CD14-positive monocyte (primary cell): Measurements from ENCODE around the gene CST2. TPM values are rescaled to one million over a fixed set of nuclear protein-coding genes. Genes with fewer than 3 reads are reported as not detected.

Source experiments
- DNase-seq, 3 donors: peaks; one replicate each; pipeline ENCODE4 v3.0.0-alpha.2; 2011 to 2022
- H2AFZ ChIP-seq: 2 replicates; pipeline ENCODE4 v1.6.0; 2012; ENCODE audit warnings: mild to moderate bottlenecking, low read depth, low read length, inconsistent platforms; ENCODE audit not compliant: insufficient read depth, poor library complexity, severe bottlenecking
- H3K27ac ChIP-seq, 2 donors: 1 replicate in 1 of 2; 2 replicates in 1 of 2; pipeline ENCODE4 v1.5.1; 2012 to 2013; ENCODE audit warnings: low read length in 2 of 2, control low read depth in 1 of 2, inconsistent platforms in 1 of 2, low read depth in 1 of 2, mild to moderate bottlenecking in 1 of 2
- H3K27me3 ChIP-seq, 2 donors: one replicate each; pipeline versions ENCODE4 v1.6.0 to v1.6.1; 2011 to 2013; ENCODE audit warnings: low read length in 2 of 2; ENCODE audit not compliant: control insufficient read depth in 2 of 2, insufficient read depth in 2 of 2
- H3K36me3 ChIP-seq, 2 donors: replicated peaks in 1 of 2; 1 replicate in 1 of 2; 2 replicates in 1 of 2; pipeline versions ENCODE4 v1.5.1 to v1.6.1; 2012 to 2013; ENCODE audit warnings: low read length in 2 of 2, control low read depth in 1 of 2, inconsistent platforms in 1 of 2, mild to moderate bottlenecking in 1 of 2; ENCODE audit not compliant: insufficient read depth in 2 of 2, control insufficient read depth in 1 of 2
- H3K4me1 ChIP-seq, 2 donors: 1 replicate in 1 of 2; 2 replicates in 1 of 2; pipeline versions ENCODE4 v1.5.1 to v1.6.1; 2012 to 2013; ENCODE audit warnings: low read length in 2 of 2, control low read depth in 1 of 2, inconsistent platforms in 1 of 2, mild to moderate bottlenecking in 1 of 2, moderate library complexity in 1 of 2; ENCODE audit not compliant: insufficient read depth in 2 of 2, control insufficient read depth in 1 of 2
- H3K4me2 ChIP-seq: replicated peaks from 2 replicates; pipeline ENCODE3; 2012; ENCODE audit warnings: low read length, moderate library complexity, mild to moderate bottlenecking; ENCODE audit not compliant: poor library complexity, severe bottlenecking; ENCODE audit errors: extremely low read depth
- H3K4me3 ChIP-seq, 3 experiments: fragments of 200-600 bp in 1 of 3; sonication (generic) in 1 of 3; replicated peaks in 1 of 3; 1 replicate in 2 of 3; 2 replicates in 1 of 3; pipeline ENCODE4 v1.5.1; 2011 to 2013; ENCODE audit warnings: low read length in 3 of 3, mild to moderate bottlenecking in 3 of 3, control low read depth in 2 of 3, low read depth in 2 of 3, inconsistent platforms in 1 of 3, moderate library complexity in 1 of 3
- H3K79me2 ChIP-seq: 2 replicates; pipeline ENCODE4 v1.6.0; 2012; ENCODE audit warnings: mild to moderate bottlenecking, control low read depth, inconsistent platforms, low read length, moderate library complexity; ENCODE audit not compliant: insufficient read depth
- H3K9ac ChIP-seq: 2 replicates; pipeline ENCODE4 v1.6.0; 2017; ENCODE audit warnings: low read length, mild to moderate bottlenecking; ENCODE audit not compliant: insufficient read depth, poor library complexity, severe bottlenecking
- H3K9me3 ChIP-seq, 2 donors: replicated peaks in 1 of 2; 1 replicate in 1 of 2; 2 replicates in 1 of 2; pipeline versions ENCODE4 v1.5.1 to v1.6.1; 2012 to 2013; ENCODE audit warnings: low read length in 2 of 2, control low read depth in 1 of 2; ENCODE audit not compliant: control insufficient read depth in 1 of 2, insufficient read depth in 1 of 2
- H4K20me1 ChIP-seq: 2 replicates; pipeline ENCODE4 v1.6.0; 2012; ENCODE audit warnings: mild to moderate bottlenecking, low read length, control low read depth, moderate library complexity; ENCODE audit not compliant: insufficient read depth
- H3K27ac Mint-ChIP-seq, 7 donors: one replicate each; pipeline ENCODE4 v1.8.0; 2020; ENCODE audit warnings: mild to moderate bottlenecking in 7 of 7, mixed read lengths in 7 of 7, moderate library complexity in 6 of 7, inconsistent platforms in 2 of 7
- H3K27me3 Mint-ChIP-seq, 3 donors: one replicate each; pipeline ENCODE4 v1.8.0; 2021 to 2022; ENCODE audit warnings: low read depth in 3 of 3, mild to moderate bottlenecking in 3 of 3, mixed read lengths in 3 of 3, moderate library complexity in 3 of 3, inconsistent platforms in 1 of 3
- H3K36me3 Mint-ChIP-seq, 2 donors: one replicate each; pipeline ENCODE4 v1.8.0; 2020; ENCODE audit warnings: mixed read lengths in 2 of 2, inconsistent platforms in 1 of 2, mild to moderate bottlenecking in 1 of 2
- H3K4me1 Mint-ChIP-seq: one replicate; pipeline ENCODE4 v1.8.0; 2020; ENCODE audit warnings: mild to moderate bottlenecking, mixed read lengths
- H3K4me3 Mint-ChIP-seq, 2 donors: one replicate each; pipeline ENCODE4 v1.8.0; 2020; ENCODE audit warnings: mild to moderate bottlenecking in 2 of 2, mixed read lengths in 2 of 2, moderate library complexity in 1 of 2
- H3K9me3 Mint-ChIP-seq, 7 donors: one replicate each; pipeline ENCODE4 v1.8.0; 2020 to 2022; ENCODE audit warnings: mixed read lengths in 7 of 7, mild to moderate bottlenecking in 6 of 7, moderate library complexity in 6 of 7, inconsistent platforms in 2 of 7
- WGBS: methylation state at CpG from one replicate; pipeline ENCODE4 v1.1.5; 2013; ENCODE audit warnings: missing lambda C conversion rate; ENCODE audit not compliant: insufficient coverage; 5-methylcytosine and 5-hydroxymethylcytosine counted together
- intact Hi-C, 2 donors: fragments of 100-400 bp; cut with micrococcal nuclease; formaldehyde crosslinking; loops; one replicate each; pipeline versions ENCODE4 v1.15.0 to v1.15.1; 2023
- polyA plus RNA-seq, 3 donors: library from polyadenylated mRNA; depleted of rRNA in 1 of 3; unstranded in 2 of 3; stranded (reverse) in 1 of 3; fragments of 300-500 nt in 2 of 3; fragments of >200 nt in 1 of 3; fragmentation: Illumina TruSeq in 2 of 3; gene quantifications; 1 replicate in 2 of 3; 2 replicates in 1 of 3; pipeline ENCODE4 v1.2.3, GENCODE V29; 2012 to 2021
- TF ChIP-seq, protein P1 (sequence below): fragments of 200-600 bp; IDR thresholded peaks from one replicate; pipeline ENCODE4 v1.8.0; 2022; ENCODE audit warnings: antibody characterized with exemption, mild to moderate bottlenecking

Gene CST2
- polyA plus RNA-seq, 3 donors: not detected

DNA sequence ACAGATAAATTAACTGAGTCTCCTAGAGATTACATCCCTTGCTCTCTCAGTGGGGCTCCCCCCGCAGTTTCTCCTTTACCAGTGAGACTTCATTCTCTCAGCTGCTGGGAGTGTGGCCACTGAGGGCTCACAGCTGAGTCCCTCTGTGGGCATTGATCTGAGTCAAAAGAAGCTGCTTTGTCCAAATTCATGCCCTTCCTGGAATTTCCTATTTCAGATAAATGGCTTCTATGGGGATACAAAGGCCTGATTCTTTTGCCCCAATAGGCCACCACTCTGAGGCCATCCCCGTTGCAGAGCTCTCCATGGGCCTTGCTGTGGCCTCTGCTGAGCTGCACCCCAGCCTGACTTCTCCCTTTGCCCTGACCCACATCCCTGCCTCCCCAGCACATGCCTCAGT is 43.0 kb upstream of the CST2 start:
- Mint-ChIP-seq H3K9me3 (peaks cover 0 to 4% (median 0%) of the 10 kb centered on the region in 7 donors), H3K4me3 (peak overlapping the region in 1 of 2 donors; percentile 5), H3K27ac (no peak overlapping the region), H3K36me3 (no peaks in the 10 kb centered on the region), H3K4me1 (no peaks in the 10 kb centered on the region), H3K27me3 (peaks cover 6 to 24% (median 19%) of the 10 kb centered on the region in 3 donors)
- TF ChIP-seq, protein P1, sequence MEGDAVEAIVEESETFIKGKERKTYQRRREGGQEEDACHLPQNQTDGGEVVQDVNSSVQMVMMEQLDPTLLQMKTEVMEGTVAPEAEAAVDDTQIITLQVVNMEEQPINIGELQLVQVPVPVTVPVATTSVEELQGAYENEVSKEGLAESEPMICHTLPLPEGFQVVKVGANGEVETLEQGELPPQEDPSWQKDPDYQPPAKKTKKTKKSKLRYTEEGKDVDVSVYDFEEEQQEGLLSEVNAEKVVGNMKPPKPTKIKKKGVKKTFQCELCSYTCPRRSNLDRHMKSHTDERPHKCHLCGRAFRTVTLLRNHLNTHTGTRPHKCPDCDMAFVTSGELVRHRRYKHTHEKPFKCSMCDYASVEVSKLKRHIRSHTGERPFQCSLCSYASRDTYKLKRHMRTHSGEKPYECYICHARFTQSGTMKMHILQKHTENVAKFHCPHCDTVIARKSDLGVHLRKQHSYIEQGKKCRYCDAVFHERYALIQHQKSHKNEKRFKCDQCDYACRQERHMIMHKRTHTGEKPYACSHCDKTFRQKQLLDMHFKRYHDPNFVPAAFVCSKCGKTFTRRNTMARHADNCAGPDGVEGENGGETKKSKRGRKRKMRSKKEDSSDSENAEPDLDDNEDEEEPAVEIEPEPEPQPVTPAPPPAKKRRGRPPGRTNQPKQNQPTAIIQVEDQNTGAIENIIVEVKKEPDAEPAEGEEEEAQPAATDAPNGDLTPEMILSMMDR: no peak
- H2AFZ ChIP-seq: no peak overlapping the region
- intact Hi-C loops: no loop called here
- no peaks in the 10 kb centered on the region for H3K36me3 ChIP-seq
- no peaks in the 10 kb centered on the region for H3K9me3 ChIP-seq
- H3K27ac ChIP-seq: no peak overlapping the region
- H3K27me3 ChIP-seq: peaks cover 3 to 8% of the 10 kb centered on the region in 2 donors
- no peak overlapping the region for H3K9ac ChIP-seq
- H3K4me1 ChIP-seq: no peaks in the 10 kb centered on the region
- no peaks in the 10 kb centered on the region for H4K20me1 ChIP-seq
- H3K4me2 ChIP-seq: no peak overlapping the region
- no peaks in the 10 kb centered on the region for H3K79me2 ChIP-seq
- WGBS: 89% methylated on average over 2 of the region's 2 CpGs
- no peak for DNase-seq
- no peak overlapping the region for H3K4me3 ChIP-seq

DNA sequence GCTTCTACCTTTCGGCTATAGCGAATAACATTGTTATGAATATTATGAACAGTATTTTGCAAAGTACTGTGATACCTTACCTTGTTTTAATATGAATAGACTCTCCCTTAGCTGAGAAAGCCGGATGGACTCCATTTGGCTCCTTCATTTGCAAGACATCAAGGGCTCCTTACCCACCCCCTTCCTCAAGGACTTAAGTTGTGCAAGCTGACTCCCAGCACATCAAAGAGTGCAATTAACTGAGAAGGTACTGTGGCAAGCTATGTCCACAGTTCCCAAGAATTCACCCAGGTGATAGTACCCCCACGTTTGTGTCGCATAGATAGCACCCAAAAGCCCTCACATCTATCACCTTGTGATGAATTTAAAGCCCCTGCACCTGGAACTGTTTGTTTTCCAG is 41.8 kb upstream of the CST2 start:
- Mint-ChIP-seq H3K9me3 (peaks cover 0 to 4% (median 0%) of the 10 kb centered on the region in 7 donors), H3K27me3 (peaks cover 6 to 24% (median 21%) of the 10 kb centered on the region in 3 donors), H3K4me1 (no peaks in the 10 kb centered on the region), H3K36me3 (no peaks in the 10 kb centered on the region), H3K4me3 (no peak overlapping the region), H3K27ac (no peak overlapping the region)
- 73% methylated on average over 2 of the region's 5 CpGs for WGBS
- H3K36me3 ChIP-seq: no peaks in the 10 kb centered on the region
- no peak overlapping the region for H3K9ac ChIP-seq
- no peak overlapping the region for H2AFZ ChIP-seq
- H3K9me3 ChIP-seq: no peaks in the 10 kb centered on the region
- no peak for DNase-seq
- H3K27ac ChIP-seq: no peak overlapping the region
- no peaks in the 10 kb centered on the region for H3K79me2 ChIP-seq
- H3K27me3 ChIP-seq: peaks cover 3 to 8% of the 10 kb centered on the region in 2 donors
- intact Hi-C loops: no loop called here
- TF ChIP-seq, protein P1: no peak
- no peak overlapping the region for H3K4me3 ChIP-seq
- H4K20me1 ChIP-seq: no peaks in the 10 kb centered on the region
- no peak overlapping the region for H3K4me2 ChIP-seq
- H3K4me1 ChIP-seq: no peaks in the 10 kb centered on the region
